ENCODE results near the gene SEC14L5.
"Not testable (repeated sequence)": the region's sequence is repeated elsewhere in the genome, so short reads cannot be mapped to it uniquely, and the experiment has no call there.

SEC14L5 gene

DNA sequence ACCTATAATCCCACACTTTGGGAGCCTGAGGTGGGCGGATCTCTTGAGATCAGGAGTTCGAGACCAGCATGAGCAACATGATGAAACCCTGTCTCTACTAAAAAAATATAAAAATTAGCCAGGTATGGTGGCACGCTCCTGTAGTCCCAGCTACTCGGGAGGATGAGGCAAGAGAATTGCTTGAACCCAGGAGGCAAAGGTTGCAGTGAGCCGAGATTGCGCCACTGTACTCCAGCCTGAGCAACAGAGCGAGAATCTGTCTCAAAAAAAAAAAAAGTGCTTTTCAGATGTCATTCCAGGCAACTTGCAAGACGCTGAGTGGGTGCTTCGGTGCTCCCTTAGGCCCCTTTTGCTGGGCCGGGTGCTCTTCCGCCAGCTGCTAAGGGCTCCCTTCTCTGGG, 86.5 kb downstream of the SEC14L5 start:
- not testable (repeated sequence) for DNase-seq

DNA sequence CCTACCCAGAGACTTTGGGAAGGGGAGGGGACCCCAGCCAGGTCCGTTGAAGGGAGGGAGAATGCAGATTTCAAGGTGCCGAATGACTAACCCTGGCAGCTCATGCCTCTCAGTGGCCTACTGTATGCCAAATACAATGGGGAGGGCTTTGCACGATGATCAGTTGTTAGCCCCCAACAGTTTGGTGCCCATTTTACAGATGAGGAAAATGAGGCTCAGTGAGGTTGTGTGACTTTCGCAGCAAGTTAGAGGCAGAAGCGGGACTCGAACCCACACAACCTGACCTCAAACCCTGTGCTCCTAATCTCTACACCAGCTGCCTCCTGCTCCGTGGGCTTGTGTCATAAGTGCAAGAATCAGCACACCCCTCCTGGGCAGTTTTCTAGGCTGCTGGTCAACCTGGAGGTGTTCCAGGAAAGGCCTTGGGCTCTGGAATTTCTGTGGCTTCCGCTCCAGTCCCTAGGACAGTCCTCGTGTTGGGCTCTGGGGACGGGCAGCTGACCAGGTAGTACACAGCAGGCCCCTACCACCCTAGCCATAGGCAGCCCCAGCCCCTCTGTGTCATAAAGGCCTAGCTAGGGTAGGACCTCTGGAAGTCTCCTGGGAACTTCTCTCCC, 87.5 kb downstream of the SEC14L5 start:
- DNase-seq: no peak

DNA sequence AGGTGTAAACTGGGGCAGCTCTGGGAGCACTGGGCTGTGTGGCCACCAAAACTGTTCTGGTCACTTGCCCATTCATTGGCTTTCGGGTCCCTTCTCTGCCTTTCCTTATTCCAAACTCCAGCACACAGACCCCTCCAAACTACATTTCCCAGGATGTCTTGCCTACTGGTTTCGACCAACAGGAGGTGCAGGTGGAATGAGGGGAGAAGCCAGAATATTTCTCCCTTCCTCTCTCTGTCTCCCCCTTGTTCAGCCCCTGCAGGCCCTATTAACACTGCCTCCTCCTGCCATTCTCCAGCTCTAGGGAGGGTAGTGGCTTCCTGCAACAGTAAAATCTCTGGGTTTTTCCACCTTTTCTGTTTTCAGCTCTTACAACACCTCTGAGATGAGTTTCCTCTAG, 88.8 kb downstream of the SEC14L5 start:
- DNase-seq: no peak

GRCh38 chr16:5054876-5055865, 97.0 kb downstream of the SEC14L5 start:
- no peak for DNase-seq

DNA sequence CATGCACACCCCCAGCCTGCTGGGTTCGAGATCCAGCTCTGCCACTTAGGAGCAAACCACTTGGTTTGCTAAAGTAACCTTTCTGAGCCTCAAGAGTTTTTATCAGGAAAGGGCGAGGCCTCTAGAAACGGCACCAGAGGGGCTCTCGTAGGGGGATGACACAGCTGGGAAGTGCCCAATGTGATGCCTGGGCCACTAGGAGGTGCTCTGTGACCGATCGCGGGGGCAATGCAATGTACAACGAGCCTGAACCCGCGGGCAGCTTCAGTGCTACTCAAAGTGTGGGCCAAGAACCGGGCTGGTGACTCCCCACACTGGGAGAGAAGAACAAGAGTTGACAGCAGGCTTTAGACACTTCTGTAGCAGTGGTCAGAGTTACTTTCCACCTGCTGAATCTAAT, 98.2 kb downstream of the SEC14L5 start:
- DNase-seq: no peak

- DNase-seq: no peak
These were observed 100.3 kb downstream of the SEC14L5 start for GRCh38 chr16:5058476-5058875.

- no peak for DNase-seq
These were observed 101.4 kb downstream of the SEC14L5 start for GRCh38 chr16:5059386-5060072.

DNA sequence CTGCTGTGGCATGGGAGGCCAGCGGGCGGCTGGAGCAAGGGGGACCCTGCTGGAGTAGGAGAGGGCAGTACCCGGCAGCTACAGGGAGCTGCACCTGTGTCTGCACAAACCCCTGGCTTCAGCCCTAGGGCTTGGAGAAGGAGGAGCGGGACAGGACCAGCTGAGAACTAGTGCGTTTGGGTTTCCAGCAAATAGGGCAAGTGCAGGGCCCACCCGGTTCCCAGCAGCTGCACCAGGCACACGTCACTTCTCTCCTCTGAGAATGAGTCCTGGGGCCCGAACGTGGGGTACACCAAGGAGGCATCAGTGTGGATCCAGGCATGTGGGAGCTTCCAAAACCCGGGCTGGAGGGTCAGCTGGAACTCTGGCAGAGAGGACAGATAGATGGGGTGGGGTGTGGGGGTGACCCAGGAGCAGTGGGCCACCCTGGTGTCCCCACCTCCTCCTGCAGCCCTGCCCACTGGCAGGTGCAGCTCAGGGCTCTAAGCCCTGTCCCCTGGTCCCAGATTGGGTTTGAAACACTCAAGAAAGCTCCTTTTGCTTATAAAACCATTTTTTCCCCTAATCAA, 102.0 kb downstream of the SEC14L5 start:
- DNase-seq: no peak

DNA sequence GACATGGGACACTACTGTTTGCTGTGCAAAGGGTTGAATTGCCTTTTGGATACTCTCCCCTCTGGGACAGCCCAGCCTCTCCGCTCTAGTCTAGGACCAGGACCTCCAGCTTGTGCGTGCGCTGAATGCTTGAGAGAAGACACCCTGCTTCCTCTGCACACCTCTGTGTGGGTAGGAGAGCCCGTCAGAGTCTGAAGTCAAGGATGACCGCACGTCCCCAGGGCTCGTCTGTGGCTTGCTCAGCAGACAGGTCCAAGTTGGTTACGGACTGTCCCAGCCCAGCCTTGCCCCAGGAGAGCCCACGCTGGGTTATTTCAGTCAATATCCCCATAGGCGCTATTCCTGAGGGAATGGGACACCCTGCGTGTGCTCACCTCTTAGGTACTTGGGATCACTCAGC, 103.9 kb downstream of the SEC14L5 start:
- DNase-seq: no peak

- DNase-seq: no peak
These were observed 104.9 kb downstream of the SEC14L5 start for GRCh38 chr16:5062790-5063765.

GRCh38 chr16:5064915-5065314, 106.8 kb downstream of the SEC14L5 start:
- no peak for DNase-seq

- no peak for DNase-seq
These were observed 107.2 kb downstream of the SEC14L5 start for GRCh38 chr16:5065326-5065725.

DNA sequence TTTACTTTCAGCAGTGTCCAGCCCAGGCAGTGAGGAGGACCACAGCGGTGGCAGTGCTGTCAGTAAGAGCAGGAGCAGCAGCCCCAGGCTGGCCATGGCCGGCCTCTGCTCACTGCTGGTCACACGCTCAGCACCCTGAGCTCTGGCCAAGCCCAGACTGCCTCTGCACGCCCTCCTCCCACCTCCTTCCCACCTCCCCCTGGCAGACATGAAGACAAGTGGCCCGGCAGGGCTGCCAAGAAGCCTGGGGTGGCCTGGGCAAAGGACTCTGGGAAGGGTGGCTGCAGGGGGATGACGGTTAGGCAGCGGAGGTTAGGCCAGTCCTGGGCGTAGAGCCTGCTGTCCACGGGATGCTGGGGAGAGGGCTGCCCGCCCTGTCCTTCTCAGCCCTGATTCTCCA, 107.7 kb downstream of the SEC14L5 start, which contains the start of gene C16orf89:
C16orf89 (minus strand) TSS at position 144 of the 400 bp plus-strand sequence; CDS start at position 96, 48 bp downstream.
- no peak for DNase-seq

- no peak for DNase-seq
These were observed 108.4 kb downstream of the SEC14L5 start for GRCh38 chr16:5066511-5066910.
